K562 (cell line): ENCODE results near the gene KIF5C. TPM values are rescaled to one million over a fixed set of nuclear protein-coding genes. Genes with fewer than 3 reads are reported as not detected.

Source experiments
- ATAC-seq: fragments of 200-7000 bp; cut with Tn5 transposase; 3 replicates; pipeline ENCODE4 v1.9.1; 2020; ENCODE audit warnings: moderate library complexity
- BruUV-seq: library from RNA; stranded (reverse); fragments of 400-500 nt; replicated peaks from 2 replicates; lab custom pipeline; 2021; lab: Mats Ljungman, UMichigan
- CTCF ChIA-PET: fragments of 300-600 bp; formaldehyde crosslinking; extraction: SDS; loops from one replicate; lab custom pipeline; 2021; ENCODE audit warnings: low intra/inter-chr PET ratio; lab: Yijun Ruan, JAX
- POLR2A ChIA-PET: fragments of 300-600, 350-650 bp; sonication (Branson Sonifier 250); formaldehyde crosslinking; extraction: SDS; loops from one replicate; lab custom pipeline; 2021; ENCODE audit warnings: antibody characterized with exemption, inconsistent platforms; lab: Yijun Ruan, JAX
- DNase-seq, 4 experiments: peaks; one replicate each; pipeline versions ENCODE4 v3.0.0 to v3.0.0-alpha.2; 2011 to 2018; ENCODE audit warnings: low spot score in 3 of 4, mixed read lengths in 3 of 4; ENCODE audit errors: extremely low read depth in 1 of 4
- FAIRE-seq: peaks from 2 replicates; lab custom pipeline; 2011; peaks lifted over from hg19 to GRCh38; lab: Jason Lieb, UNC
- H2AFZ ChIP-seq: 2 replicates; pipeline ENCODE4 v1.6.0; 2011; ENCODE audit warnings: low read depth, low read length, control low read depth, inconsistent platforms
- H3K27ac ChIP-seq: fragments of 200-600 bp; 3 replicates; pipeline ENCODE4 v1.8.0; 2011; ENCODE audit warnings: low read depth, mild to moderate bottlenecking, control low read depth, inconsistent platforms, low read length, moderate library complexity, mixed read lengths; ENCODE audit errors: extremely low read depth
- H3K27me3 ChIP-seq, 2 experiments: fragments of 300-600 bp in 1 of 2; 2 replicates in 1 of 2; 3 replicates in 1 of 2; pipeline versions ENCODE4 v1.6.0 to v1.8.0; 2011; ENCODE audit warnings: inconsistent platforms in 2 of 2, low read length in 2 of 2, mild to moderate bottlenecking in 1 of 2, mixed read lengths in 1 of 2, moderate library complexity in 1 of 2; ENCODE audit not compliant: control insufficient read depth in 2 of 2, insufficient read depth in 2 of 2
- H3K36me3 ChIP-seq: fragments of 300-600 bp; 3 replicates; pipeline ENCODE4 v1.8.0; 2011; ENCODE audit warnings: mild to moderate bottlenecking, low read length, inconsistent platforms; ENCODE audit not compliant: control insufficient read depth, insufficient read depth
- H3K4me1 ChIP-seq, 2 experiments: fragments of 200-600 bp in 1 of 2; replicated peaks in 1 of 2; 2 replicates in 1 of 2; 3 replicates in 1 of 2; pipeline versions ENCODE4 v1.5.1 to v1.8.0; 2011; ENCODE audit warnings: inconsistent platforms in 2 of 2, low read length in 2 of 2, mild to moderate bottlenecking in 1 of 2, mixed read lengths in 1 of 2, moderate library complexity in 1 of 2; ENCODE audit not compliant: control insufficient read depth in 2 of 2, insufficient read depth in 2 of 2
- H3K4me2 ChIP-seq: 2 replicates; pipeline ENCODE4 v1.6.1; 2011; ENCODE audit warnings: low read length, control low read depth, inconsistent platforms, mixed read lengths; ENCODE audit not compliant: insufficient read depth
- H3K4me3 ChIP-seq: fragments of 200-600 bp; sonication (generic), shearing (Covaris generic); 2 replicates; pipeline ENCODE4 v1.5.1; 2016; ENCODE audit warnings: control low read depth, inconsistent platforms
- H3K79me2 ChIP-seq: fragments of 200-600 bp; 3 replicates; pipeline ENCODE4 v1.8.0; 2011; ENCODE audit warnings: low read length, inconsistent platforms; ENCODE audit not compliant: control insufficient read depth, insufficient read depth
- H3K9ac ChIP-seq, 2 experiments: 2 replicates each; pipeline versions ENCODE4 v1.6.0 to v1.6.1; 2011; ENCODE audit warnings: low read depth in 2 of 2, low read length in 2 of 2, control low read depth in 1 of 2, inconsistent platforms in 1 of 2, mild to moderate bottlenecking in 1 of 2, mixed read lengths in 1 of 2; ENCODE audit not compliant: insufficient read depth in 1 of 2
- H3K9me1 ChIP-seq: one replicate; pipeline ENCODE4 v1.6.0; 2011; ENCODE audit warnings: inconsistent platforms, mild to moderate bottlenecking, low read length, moderate library complexity; ENCODE audit not compliant: control insufficient read depth, insufficient read depth
- H3K9me3 ChIP-seq: replicated peaks from 2 replicates; pipeline ENCODE4 v1.5.1; 2011; ENCODE audit warnings: low read depth, low read length, inconsistent platforms; ENCODE audit not compliant: control insufficient read depth, insufficient read depth
- H4K20me1 ChIP-seq: replicated peaks from 2 replicates; pipeline ENCODE4 v1.6.1; 2011; ENCODE audit warnings: low read length, inconsistent platforms, mixed read lengths; ENCODE audit not compliant: control insufficient read depth, insufficient read depth
- PHTF2 ChIP-seq: fragments of 250-450 bp; sonication (Bioruptor Pico); IDR thresholded peaks from 2 replicates; pipeline ENCODE4 v1.5.0; 2021; ENCODE audit warnings: mild to moderate bottlenecking
- POLR2B ChIP-seq: fragments of 450-650 bp; IDR thresholded peaks from 2 replicates; pipeline ENCODE4 v1.6.1; 2018; ENCODE audit warnings: low read depth; ENCODE audit not compliant: partially characterized antibody
- ZNF232 ChIP-seq: sonication (generic); formaldehyde crosslinking; IDR thresholded peaks from 2 replicates; pipeline ENCODE4 v1.8.0; 2022; ENCODE audit warnings: mild to moderate bottlenecking, missing genetic modification reagents
- ZNF77 ChIP-seq: fragments of 250-450 bp; sonication (Bioruptor Pico); IDR thresholded peaks from 2 replicates; pipeline ENCODE4 v1.5.0; 2020
- WGBS: fragments of 100-300 bp; shearing (Covaris generic); methylation state at CpG from one replicate; pipeline ENCODE4 v1.1.6; 2016; ENCODE audit warnings: low coverage, mixed read lengths; ENCODE audit not compliant: insufficient coverage; ENCODE audit errors: missing lambda C conversion rate; 5-methylcytosine and 5-hydroxymethylcytosine counted together
- in situ Hi-C: fragments of 300-500 bp; cut with MboI; formaldehyde crosslinking; loops from 4 replicates; pipeline ENCODE4 v1.15.0; 2018; ENCODE audit warnings: inconsistent platforms, mixed read lengths
- intact Hi-C: fragments of 100-400 bp; cut with micrococcal nuclease; formaldehyde crosslinking; loops from 2 replicates; pipeline ENCODE4 v1.14.2; 2022
- polyA plus RNA-seq, 8 experiments: library from polyadenylated mRNA; depleted of rRNA in 4 of 8; stranded (reverse) in 5 of 8; unstranded in 3 of 8; fragments of >200 nt; fragmentation: Nextera tagmentation in 2 of 8; fragmentation: Illumina TruSeq in 1 of 8; extraction: Ambion mirVana in 2 of 8; extraction: Trizol in 1 of 8; gene quantifications; 2 replicates each; pipeline versions ENCODE4 v1.2.1 to v1.2.3, GENCODE V29; 2011 to 2014; ENCODE audit warnings: inconsistent platforms in 1 of 8, missing spikeins in 1 of 8
- total RNA-seq, 7 experiments: library from RNA; depleted of rRNA in 6 of 7; stranded (reverse); fragments of >200 nt in 6 of 7; fragmentation: Illumina TruSeq in 2 of 7; extraction: Trizol in 2 of 7; gene quantifications; 2 replicates each; pipeline versions ENCODE4 v1.2.1 to v1.2.3, GENCODE V29; 2011 to 2021; ENCODE audit warnings: low replicate concordance in 1 of 7
- TF ChIP-seq, protein P1 (sequence below): sonication (generic); formaldehyde crosslinking; IDR thresholded peaks from 2 replicates; pipeline ENCODE4 v1.8.0; 2022; ENCODE audit warnings: mild to moderate bottlenecking, missing genetic modification reagents, borderline replicate concordance

The KIF5C gene
- total and polyA plus RNA-seq, 9 of the 15 experiments (the other 6 are each of a cell fraction or from before 2014, with no cell fraction given): 0.01 to 0.09 (median 0.01) TPM; not detected in 6

DNA sequence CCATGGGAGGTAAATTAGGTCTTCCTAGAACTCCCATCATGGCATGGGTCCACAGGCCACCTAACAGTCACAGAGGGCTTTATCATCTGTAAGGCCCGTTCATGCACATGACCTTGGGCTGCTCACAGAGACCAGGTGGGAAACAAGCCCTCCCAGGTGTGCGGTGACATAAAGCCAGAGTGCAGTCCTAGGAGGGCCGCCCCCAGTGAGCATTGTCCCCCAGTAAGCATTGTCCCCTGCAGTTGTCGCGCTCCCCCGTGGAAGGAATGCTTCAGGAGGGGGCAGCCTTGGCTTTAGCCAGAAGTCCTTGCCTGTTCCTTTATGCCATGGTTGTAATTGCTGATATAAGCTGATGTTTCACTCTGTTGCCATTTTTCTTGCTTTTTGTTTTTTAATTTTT lies 121.8 kb downstream of the KIF5C start:
- H3K36me3 ChIP-seq: no peaks in the 10 kb centered on the region
- H3K9me1 ChIP-seq: no peaks in the 10 kb centered on the region
- H3K9me3 ChIP-seq: no peaks in the 10 kb centered on the region
- H2AFZ ChIP-seq: no peak overlapping the region
- no peak overlapping the region for H3K27ac ChIP-seq
- intact Hi-C loops: no loop called here
- BruUV-seq: no TSS peak
- no peak; the same call in 2 of the 3 replicates for ATAC-seq
- FAIRE-seq: no peak
- in situ Hi-C loops: loop anchor here (25.0 kb wide), 1 partner anchor 1060 kb away; no protein-coding TSS in a partner anchor
- no peaks in the 10 kb centered on the region for H3K4me1 ChIP-seq
- ChIA-PET CTCF (no interaction called here), POLR2A (interaction anchor here (0.6 kb wide), 1 partner anchor 617 kb away, joined by 3 read pairs; no protein-coding TSS in a partner anchor)
- H3K27me3 ChIP-seq: peaks cover 11 to 16% of the 10 kb centered on the region in 2 experiments; a peak in 3 of 5 replicates
- no peak overlapping the region for H3K9ac ChIP-seq
- H3K4me3 ChIP-seq: no peak overlapping the region
- no peak overlapping the region for H3K4me2 ChIP-seq
- H4K20me1 ChIP-seq: no peaks in the 10 kb centered on the region
- TF ChIP-seq ZNF232 (CRISPR knock-in tag) (no peak), POLR2B (no peak), PHTF2 (CRISPR knock-in tag) (no peak), ZNF77 (no peak)
- TF ChIP-seq, protein P1, sequence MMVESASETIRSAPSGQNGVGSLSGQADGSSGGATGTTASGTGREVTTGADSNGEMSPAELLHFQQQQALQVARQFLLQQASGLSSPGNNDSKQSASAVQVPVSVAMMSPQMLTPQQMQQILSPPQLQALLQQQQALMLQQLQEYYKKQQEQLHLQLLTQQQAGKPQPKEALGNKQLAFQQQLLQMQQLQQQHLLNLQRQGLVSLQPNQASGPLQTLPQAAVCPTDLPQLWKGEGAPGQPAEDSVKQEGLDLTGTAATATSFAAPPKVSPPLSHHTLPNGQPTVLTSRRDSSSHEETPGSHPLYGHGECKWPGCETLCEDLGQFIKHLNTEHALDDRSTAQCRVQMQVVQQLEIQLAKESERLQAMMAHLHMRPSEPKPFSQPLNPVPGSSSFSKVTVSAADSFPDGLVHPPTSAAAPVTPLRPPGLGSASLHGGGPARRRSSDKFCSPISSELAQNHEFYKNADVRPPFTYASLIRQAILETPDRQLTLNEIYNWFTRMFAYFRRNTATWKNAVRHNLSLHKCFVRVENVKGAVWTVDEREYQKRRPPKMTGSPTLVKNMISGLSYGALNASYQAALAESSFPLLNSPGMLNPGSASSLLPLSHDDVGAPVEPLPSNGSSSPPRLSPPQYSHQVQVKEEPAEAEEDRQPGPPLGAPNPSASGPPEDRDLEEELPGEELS (CRISPR knock-in tag): no peak
- 0% methylated on average over 6 of the region's 6 CpGs for WGBS
- no peaks in the 10 kb centered on the region for H3K79me2 ChIP-seq
- no peak for DNase-seq
